BLaER1 treated with 17β-estradiol and CSF1 and Interleukin-3, amounts not matched to agents 10 nM and 100 nM (cell line): ENCODE measurements around the gene HIRA.

Experiments used
- H3K27ac ChIP-seq, 11 experiments: shearing (Covaris generic); formaldehyde crosslinking; 2 replicates each; pipeline ENCODE4 v1.8.1; 2022
- H3K27me3 ChIP-seq, 11 experiments: shearing (Covaris generic); formaldehyde crosslinking; 2 replicates each; pipeline ENCODE4 v1.8.1; 2022
- H3K36me3 ChIP-seq, 11 experiments: shearing (Covaris generic); formaldehyde crosslinking; 2 replicates each; pipeline ENCODE4 v1.8.1; 2022
- H3K4me1 ChIP-seq, 10 experiments: shearing (Covaris generic); formaldehyde crosslinking; 2 replicates each; pipeline ENCODE4 v1.8.1; 2022
- H3K4me2 ChIP-seq, 11 experiments: shearing (Covaris generic); formaldehyde crosslinking; 2 replicates each; pipeline ENCODE4 v1.8.1; 2022
- H3K4me3 ChIP-seq, 10 experiments: shearing (Covaris generic); formaldehyde crosslinking; 2 replicates each; pipeline ENCODE4 v1.8.1; 2022
- H3K9ac ChIP-seq, 11 experiments: shearing (Covaris generic); formaldehyde crosslinking; 2 replicates each; pipeline ENCODE4 v1.8.1; 2022
- H3K9me3 ChIP-seq, 11 experiments: shearing (Covaris generic); formaldehyde crosslinking; replicated peaks in 1 of 11; 2 replicates each; pipeline ENCODE4 v1.8.1; 2022
- H4K20me1 ChIP-seq, 11 experiments: shearing (Covaris generic); formaldehyde crosslinking; 2 replicates each; pipeline ENCODE4 v1.8.1; 2022
- Cebpa-rat ChIP-seq, 11 experiments: shearing (Covaris generic); IDR thresholded peaks; 2 replicates each; pipeline ENCODE4 v1.8.1; 2022

HIRA gene

DNA sequence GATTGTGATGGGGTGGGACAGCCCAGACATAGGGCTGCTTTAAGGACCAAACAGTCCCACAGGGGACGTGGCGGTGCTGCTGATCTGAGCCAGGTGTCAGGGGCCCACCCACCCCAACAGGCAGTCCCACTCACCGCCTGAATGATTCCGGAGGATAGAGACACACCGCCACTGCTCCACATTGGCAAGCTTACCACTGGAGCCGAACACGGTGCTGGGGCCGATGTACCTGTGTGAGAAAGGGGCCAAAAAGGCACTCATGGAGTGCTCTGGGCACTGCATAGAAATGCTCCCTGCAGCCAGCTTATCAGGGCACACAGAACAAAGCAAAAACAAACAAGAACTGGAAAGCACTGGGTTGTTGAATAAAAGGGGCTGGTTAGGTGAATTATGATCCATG lies 25.9 kb downstream of the HIRA start:
- Histone ChIP-seq H3K9ac (no peak overlapping the region), H3K36me3 (peaks cover 87 to 98% (median 92%) of the 10 kb centered on the region in 11 experiments), H3K27me3 (no peaks in the 10 kb centered on the region), H3K4me2 (no peak overlapping the region), H3K4me1 (no peaks in the 10 kb centered on the region), H3K4me3 (no peak overlapping the region), H3K9me3 (no peaks in the 10 kb centered on the region), H4K20me1 (peaks cover 5 to 63% (median 22%) of the 10 kb centered on the region in 11 experiments; a peak in 18 of 22 replicates), H3K27ac (no peak overlapping the region)
- no peak for TF ChIP-seq Cebpa-rat (IDR thresholded peaks at IDR 0.05)

GRCh38 chr22:19405133-19405532 lies 26.4 kb downstream of the HIRA start:
- Histone ChIP-seq H3K9ac (no peak overlapping the region), H3K4me3 (no peak overlapping the region), H3K27me3 (no peaks in the 10 kb centered on the region), H3K36me3 (peaks cover 86 to 98% (median 92%) of the 10 kb centered on the region in 11 experiments), H3K27ac (no peak overlapping the region), H4K20me1 (peaks cover 3 to 58% (median 16%) of the 10 kb centered on the region in 11 experiments; a peak in 17 of 22 replicates), H3K4me2 (no peak overlapping the region), H3K4me1 (no peaks in the 10 kb centered on the region), H3K9me3 (no peaks in the 10 kb centered on the region)
- TF ChIP-seq Cebpa-rat (IDR thresholded peaks at IDR 0.05), result no peak

DNA sequence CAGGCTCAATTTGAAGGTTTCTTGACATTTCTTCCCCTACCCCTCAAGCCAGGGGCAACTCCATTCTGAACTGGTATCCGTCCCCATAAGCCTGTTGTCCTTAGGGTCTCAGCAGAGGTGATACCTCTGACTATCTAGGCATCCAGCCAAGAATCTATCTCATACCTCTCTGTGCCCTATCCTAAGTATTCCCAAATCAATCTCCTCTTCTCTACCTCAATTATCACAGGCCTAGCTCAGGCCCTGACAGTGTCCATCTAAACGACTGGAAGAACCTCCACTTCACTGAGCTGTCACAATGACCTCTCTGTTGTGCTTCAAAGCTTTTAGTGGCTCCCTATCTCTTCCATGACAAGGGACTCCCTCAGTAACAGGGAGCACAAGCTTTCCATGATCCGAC lies 26.9 kb downstream of the HIRA start:
- no peak for TF ChIP-seq Cebpa-rat (IDR thresholded peaks at IDR 0.05)
- peaks cover 0 to 54% (median 12%) of the 10 kb centered on the region in 11 experiments; a peak in 15 of 22 replicates for H4K20me1 ChIP-seq
- H3K4me2 ChIP-seq, result no peak overlapping the region
- no peak overlapping the region for H3K4me3 ChIP-seq
- no peak overlapping the region for H3K27ac ChIP-seq
- no peaks in the 10 kb centered on the region for H3K27me3 ChIP-seq
- no peaks in the 10 kb centered on the region for H3K9me3 ChIP-seq
- no peak overlapping the region for H3K9ac ChIP-seq
- H3K36me3 ChIP-seq, result peaks cover 86 to 98% (median 92%) of the 10 kb centered on the region in 11 experiments
- no peaks in the 10 kb centered on the region for H3K4me1 ChIP-seq

- H4K20me1 ChIP-seq, result peaks cover 0 to 48% (median 12%) of the 10 kb centered on the region in 11 experiments; a peak in 12 of 22 replicates
- no peak overlapping the region for H3K9ac ChIP-seq
- H3K9me3 ChIP-seq, result no peaks in the 10 kb centered on the region
- no peak overlapping the region for H3K4me3 ChIP-seq
- H3K36me3 ChIP-seq, result peaks cover 83 to 98% (median 92%) of the 10 kb centered on the region in 11 experiments
- TF ChIP-seq Cebpa-rat (IDR thresholded peaks at IDR 0.05), result no peak
- H3K4me1 ChIP-seq, result no peaks in the 10 kb centered on the region
- no peaks in the 10 kb centered on the region for H3K27me3 ChIP-seq
- H3K27ac ChIP-seq, result no peak overlapping the region
- no peak overlapping the region for H3K4me2 ChIP-seq
Observed at GRCh38 chr22:19402642-19403191, 28.8 kb downstream of the HIRA start.

DNA sequence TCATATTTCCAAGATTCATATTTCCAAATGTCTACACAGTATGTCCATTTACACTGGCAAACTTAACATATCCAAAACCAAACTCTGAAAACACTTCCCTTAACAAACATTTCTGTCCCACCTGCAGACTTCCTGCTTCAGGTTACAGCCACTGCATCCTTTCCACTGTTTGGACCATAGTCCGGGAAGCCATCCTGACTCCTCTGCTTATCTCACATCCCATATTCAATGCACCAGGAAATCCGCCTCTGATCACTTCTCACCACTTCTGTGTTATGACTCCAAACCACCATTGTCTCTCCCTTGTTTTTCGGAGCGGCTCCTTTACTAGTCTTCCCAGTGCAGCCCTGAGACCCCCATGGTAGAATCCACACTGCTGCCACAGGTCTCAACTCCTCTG lies 30.1 kb downstream of the HIRA start:
- Histone ChIP-seq H3K4me1 (no peaks in the 10 kb centered on the region), H3K9me3 (no peaks in the 10 kb centered on the region), H3K27me3 (no peaks in the 10 kb centered on the region), H3K27ac (no peak overlapping the region), H3K4me3 (no peak overlapping the region), H3K4me2 (no peak overlapping the region), H3K9ac (no peak overlapping the region), H3K36me3 (peaks cover 83 to 98% (median 92%) of the 10 kb centered on the region in 11 experiments), H4K20me1 (peaks cover 0 to 41% (median 17%) of the 10 kb centered on the region in 11 experiments; a peak in 12 of 22 replicates)
- no peak for TF ChIP-seq Cebpa-rat (IDR thresholded peaks at IDR 0.05)

DNA sequence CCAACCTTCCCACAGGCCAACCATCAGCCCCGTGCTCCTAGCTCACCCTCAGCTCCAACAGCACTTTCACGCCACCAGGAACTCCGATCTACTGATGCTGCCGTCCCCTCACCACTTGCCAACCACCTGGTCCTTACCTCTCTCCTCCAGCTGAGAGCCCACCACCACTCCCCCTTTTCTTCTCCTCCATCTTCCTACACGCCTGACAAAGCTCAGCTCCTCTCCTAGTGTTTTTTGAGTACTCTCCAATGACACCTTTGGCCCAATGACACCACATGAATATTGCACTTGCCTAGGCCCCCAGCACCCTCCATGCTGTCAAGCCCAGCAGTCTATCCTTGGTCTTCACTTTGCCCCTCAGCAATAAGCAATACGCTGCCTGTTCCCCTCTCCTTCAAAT lies 30.7 kb downstream of the HIRA start:
- no peaks in the 10 kb centered on the region for H3K27me3 ChIP-seq

GRCh38 chr22:19398652-19399051 lies 32.9 kb downstream of the HIRA start:
- no peaks in the 10 kb centered on the region for H3K27me3 ChIP-seq
- H3K4me1 ChIP-seq, result no peaks in the 10 kb centered on the region
- no peak for TF ChIP-seq Cebpa-rat (IDR thresholded peaks at IDR 0.05)
- H3K9me3 ChIP-seq, result no peaks in the 10 kb centered on the region
- no peak overlapping the region for H3K4me2 ChIP-seq
- H3K4me3 ChIP-seq, result no peak overlapping the region
- no peak overlapping the region for H3K27ac ChIP-seq
- H3K36me3 ChIP-seq, result peaks cover 86 to 99% (median 94%) of the 10 kb centered on the region in 11 experiments
- peaks cover 0 to 58% (median 9%) of the 10 kb centered on the region in 11 experiments; a peak in 10 of 22 replicates for H4K20me1 ChIP-seq
- no peak overlapping the region for H3K9ac ChIP-seq

More for the DNA sequence above, 30.7 kb downstream of the HIRA start:
- Histone ChIP-seq H3K27ac (no peak overlapping the region), H3K4me1 (no peaks in the 10 kb centered on the region), H3K36me3 (peaks cover 83 to 98% (median 92%) of the 10 kb centered on the region in 11 experiments), H3K4me3 (no peak overlapping the region), H4K20me1 (peaks cover 0 to 47% (median 17%) of the 10 kb centered on the region in 11 experiments; a peak in 10 of 22 replicates), H3K4me2 (no peak overlapping the region), H3K9ac (no peak overlapping the region), H3K9me3 (no peaks in the 10 kb centered on the region)
- no peak for TF ChIP-seq Cebpa-rat (IDR thresholded peaks at IDR 0.05)

DNA sequence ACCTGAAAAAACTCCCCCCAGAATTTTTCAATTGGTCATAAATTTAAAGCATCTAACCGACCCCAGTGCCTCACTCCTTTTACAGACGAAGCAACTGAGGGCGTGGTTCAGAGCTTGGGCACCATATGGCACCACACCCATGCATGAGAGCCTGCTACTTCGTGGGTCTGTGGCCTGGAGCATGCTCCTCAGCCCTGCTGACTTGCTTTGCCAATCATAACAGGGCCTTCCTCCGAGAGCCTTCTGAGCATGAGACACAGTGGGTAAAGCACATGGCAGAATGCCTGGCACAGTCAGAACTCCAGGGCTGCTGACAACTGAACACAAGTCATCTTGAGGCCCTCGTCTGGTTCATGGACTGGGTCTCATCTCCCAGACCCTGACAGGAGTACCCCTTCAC lies 33.3 kb downstream of the HIRA start:
- H3K9me3 ChIP-seq, result no peaks in the 10 kb centered on the region
- H3K9ac ChIP-seq, result no peak overlapping the region
- H4K20me1 ChIP-seq, result peaks cover 0 to 62% (median 9%) of the 10 kb centered on the region in 11 experiments; a peak in 10 of 22 replicates
- no peak overlapping the region for H3K27ac ChIP-seq
- no peak overlapping the region for H3K4me3 ChIP-seq
- no peaks in the 10 kb centered on the region for H3K4me1 ChIP-seq
- H3K4me2 ChIP-seq, result no peak overlapping the region
- no peaks in the 10 kb centered on the region for H3K27me3 ChIP-seq
- peaks cover 90 to 100% (median 96%) of the 10 kb centered on the region in 11 experiments for H3K36me3 ChIP-seq
- TF ChIP-seq Cebpa-rat (IDR thresholded peaks at IDR 0.05), result no peak

GRCh38 chr22:19397734-19398104 lies 33.8 kb downstream of the HIRA start:
- H3K27me3 ChIP-seq, result no peaks in the 10 kb centered on the region
- no peak overlapping the region for H3K9ac ChIP-seq
- H3K4me3 ChIP-seq, result no peak overlapping the region
- H3K9me3 ChIP-seq, result no peaks in the 10 kb centered on the region
- H3K4me2 ChIP-seq, result no peak overlapping the region
- no peak overlapping the region for H3K27ac ChIP-seq
- H4K20me1 ChIP-seq, result peaks cover 0 to 67% (median 13%) of the 10 kb centered on the region in 11 experiments; a peak in 11 of 22 replicates
- no peaks in the 10 kb centered on the region for H3K4me1 ChIP-seq
- peaks cover 92 to 100% (median 97%) of the 10 kb centered on the region in 11 experiments for H3K36me3 ChIP-seq
- TF ChIP-seq Cebpa-rat (IDR thresholded peaks at IDR 0.05), result no peak
